Epidermal melanocyte (primary cell): Measurements from ENCODE around the gene SEMA4C.

Experiments used
- DNase-seq: peaks from one replicate; pipeline ENCODE4 v3.0.0; 2011; ENCODE audit warnings: low spot score; ENCODE audit not compliant: insufficient read length

SEMA4C gene

DNA sequence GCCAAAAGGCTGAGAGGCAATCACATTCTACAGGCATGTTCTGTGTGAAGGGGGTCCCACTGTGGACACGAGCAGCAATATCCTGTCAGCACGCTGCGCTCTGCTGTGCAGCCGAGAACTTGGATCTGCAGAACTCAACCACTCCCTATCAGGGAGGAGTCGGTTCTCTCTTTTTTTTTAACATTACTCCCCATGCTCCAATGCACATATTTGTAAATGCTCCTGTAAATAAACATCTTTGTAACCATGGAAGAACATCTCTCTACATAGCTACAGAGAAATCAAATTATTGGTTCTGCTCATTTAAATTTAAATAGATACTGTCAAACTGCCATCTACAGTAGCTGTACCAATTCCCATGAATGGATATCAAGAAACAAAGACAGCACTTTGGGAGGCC lies 23.1 kb downstream of the SEMA4C start:
- DNase-seq, result no peak

DNA sequence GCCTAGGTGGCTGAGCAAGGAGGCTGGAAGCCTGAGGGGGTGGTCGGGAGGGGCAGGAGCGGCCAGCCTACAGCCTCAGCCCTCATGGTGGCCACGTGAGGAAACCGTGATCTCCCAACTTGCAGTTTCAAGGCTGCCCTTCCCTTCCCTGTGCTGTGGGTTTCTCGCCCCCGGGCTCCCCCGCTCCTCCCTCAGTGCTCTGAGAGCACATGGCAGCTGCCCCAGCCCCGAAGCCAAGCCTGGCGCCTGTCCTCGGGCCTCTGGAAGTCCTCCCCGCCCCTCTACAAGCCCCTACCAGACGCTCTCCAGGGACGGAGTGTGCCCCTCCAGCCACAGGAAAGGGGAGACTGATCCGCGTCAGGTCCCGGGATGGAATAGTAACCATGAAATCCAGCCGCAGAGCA lies 25.5 kb downstream of the SEMA4C start:
- no peak for DNase-seq

GRCh38 chr2:96843538-96844268 lies 26.2 kb downstream of the SEMA4C start, which contains the start of gene ANKRD23:
Gene ANKRD23 (minus strand): TSS chr2:96844021. CDS start chr2:96843992, 29 bp downstream.
- no peak for DNase-seq

- DNase-seq, result no peak
Observed at GRCh38 chr2:96842600-96842999, 27.3 kb downstream of the SEMA4C start.

- DNase-seq, result no peak
Observed at GRCh38 chr2:96841701-96842495, 28.0 kb downstream of the SEMA4C start.

DNA sequence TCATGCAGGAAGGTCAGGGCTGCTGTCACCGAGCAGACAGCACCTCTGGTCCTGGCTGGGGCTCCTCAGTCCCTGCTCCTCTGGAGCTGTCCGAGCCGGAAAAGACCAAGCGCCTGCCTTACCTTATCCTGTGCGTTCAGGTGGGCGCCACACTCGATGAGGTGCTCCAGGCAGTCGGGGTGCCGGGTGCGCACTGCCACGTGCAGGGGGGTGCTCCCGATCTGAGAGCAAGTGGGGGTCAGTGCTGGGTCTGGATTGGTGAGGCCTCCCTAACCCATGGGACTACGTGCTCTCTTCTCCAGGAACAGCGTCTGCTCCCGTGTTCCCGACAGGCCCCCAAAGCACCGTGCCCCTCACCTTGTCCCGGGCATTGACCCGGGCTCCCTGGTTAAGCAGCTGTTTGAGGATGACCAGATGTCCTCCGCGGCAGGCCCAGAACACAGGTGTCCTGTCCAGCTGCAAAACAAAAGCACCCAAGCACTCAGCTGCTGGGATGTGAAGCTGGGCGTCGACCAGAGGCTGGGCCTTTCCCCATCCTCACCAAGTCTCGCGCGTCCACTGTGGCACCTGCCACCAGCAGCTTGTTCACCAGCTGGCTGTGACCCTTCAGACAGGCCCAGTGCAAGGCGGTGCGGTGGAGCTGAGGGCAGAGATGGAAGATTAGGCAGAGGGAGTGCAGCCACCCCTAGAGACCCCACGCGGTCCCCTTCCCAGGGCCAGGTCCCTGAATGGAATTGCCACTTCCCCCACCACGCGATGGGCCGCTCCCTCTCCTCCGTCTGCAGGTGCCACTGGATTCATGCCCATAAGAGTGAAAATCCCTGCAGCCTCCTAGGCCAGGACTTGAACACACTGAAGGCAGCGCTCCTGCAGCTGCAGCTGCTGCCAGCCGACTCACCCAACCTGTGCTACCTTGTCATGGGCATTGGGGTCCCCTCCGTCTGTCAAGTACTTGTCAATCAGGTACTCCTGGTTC lies 29.7 kb downstream of the SEMA4C start:
- no peak for DNase-seq

DNA sequence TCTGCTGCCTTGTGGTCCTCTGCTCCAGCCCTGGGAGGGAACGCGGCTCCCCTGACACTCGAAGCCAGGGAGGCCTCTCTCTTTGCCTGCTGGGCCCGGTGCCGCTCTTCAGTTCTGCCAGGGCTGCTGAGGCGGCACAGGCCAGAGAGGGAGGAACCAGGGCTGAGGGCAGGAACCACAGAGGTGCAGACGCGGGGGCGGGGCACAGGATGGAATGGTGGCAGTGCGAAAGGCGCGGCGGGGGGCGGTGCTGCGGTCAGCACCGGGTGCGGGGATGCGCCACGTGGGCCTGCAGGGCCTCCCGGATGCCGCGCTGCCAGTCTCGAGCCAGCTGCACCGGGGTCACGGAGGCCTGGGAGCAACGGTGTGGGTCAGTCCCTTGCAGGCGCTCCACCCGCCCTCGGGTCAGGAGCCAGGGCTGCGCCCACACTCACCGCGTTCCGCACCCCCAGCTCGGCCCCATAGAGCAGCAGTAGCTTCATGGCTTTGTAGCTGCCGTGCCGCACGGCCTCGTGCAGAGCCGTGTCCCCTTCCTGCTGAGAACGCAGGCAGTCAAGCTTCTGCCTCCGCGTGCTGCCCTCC lies 30.5 kb downstream of the SEMA4C start:
- DNase-seq, result no peak

DNA sequence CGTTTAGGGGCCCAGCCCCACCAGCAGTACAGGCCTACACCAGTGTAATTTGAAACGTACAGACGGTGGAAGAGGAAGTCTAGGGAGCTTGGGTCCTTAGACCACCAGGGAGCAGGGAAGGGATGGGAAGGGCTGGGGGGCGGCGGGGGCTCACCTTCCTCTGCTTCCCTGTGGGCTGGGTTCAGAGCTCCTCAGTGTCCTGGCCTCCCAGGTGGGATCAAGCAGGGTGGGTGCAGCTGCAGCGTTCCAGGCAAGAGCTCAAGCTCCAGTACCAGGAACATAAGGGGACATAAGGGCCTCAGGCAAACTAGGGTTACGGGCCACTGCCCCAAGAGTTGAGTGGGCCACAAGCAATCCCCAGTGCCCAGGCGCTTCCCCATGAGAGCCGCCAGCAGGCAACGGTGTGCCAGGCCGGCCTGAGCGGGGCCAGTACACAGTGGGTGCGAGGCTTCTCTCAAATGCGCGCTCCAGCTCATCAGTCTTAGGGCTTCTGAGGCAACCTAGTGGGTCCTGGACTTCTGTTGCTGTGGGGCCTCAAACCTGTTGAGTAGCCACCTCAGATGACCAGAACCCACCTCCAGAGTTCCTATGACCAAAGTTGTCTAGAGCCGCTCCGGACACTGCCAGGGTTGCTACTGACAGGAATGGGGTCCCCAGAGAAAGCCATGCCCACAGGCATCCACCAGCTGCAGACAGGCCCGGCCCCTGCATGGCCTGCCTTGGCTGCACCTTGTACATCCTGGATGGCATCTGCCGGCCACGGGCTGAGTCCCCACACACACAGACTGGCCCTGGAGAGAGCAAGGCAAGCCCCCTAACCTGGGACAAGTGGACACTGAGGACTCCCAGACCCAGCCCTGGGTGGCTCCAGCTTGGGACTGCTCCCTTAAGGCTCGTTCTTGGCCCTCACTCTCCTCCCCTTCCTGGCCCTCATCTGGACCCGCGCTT lies 31.3 kb downstream of the SEMA4C start:
- DNase-seq, result no peak

GRCh38 chr2:96837575-96837974 lies 32.3 kb downstream of the SEMA4C start:
- no peak for DNase-seq

DNA sequence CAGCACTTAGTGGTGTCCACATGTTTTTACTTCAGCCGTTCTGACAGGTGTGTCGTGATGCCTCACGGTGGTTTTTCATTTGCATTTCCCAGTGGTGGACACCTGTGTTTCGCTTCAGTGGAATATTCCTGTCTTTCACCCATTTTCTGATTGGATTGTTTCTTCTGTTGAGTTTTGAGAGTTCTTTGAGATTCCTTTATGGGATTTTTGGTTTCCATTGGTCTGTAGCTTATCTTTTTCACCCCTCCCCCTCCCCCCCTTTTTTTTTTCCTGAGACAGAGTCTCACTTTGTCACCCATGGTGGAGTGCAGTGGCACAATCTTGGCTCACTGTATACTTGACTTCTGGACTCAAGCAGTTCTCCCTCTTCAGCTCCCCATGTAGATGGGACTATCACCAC lies 34.0 kb downstream of the SEMA4C start:
- no peak for DNase-seq

- peak; percentile 49 for DNase-seq
Observed at GRCh38 chr2:96832754-96833507, 36.9 kb downstream of the SEMA4C start.

DNA sequence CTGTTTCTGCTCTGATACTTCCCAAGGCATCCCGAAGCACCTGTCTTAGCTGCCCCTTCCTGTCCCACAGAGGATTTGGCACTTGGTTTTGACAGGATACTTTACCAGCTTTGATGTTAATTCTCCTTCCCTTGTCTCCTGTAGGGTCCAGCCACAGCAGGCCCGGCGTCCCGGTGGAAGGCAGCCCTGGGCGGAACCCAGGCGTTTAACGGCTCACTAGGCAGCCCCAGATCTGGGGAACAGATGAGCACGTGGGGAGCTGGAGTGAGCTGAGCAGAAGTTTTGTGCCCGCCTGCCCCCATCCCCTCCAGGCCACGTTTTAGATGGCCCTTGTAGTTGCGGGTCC lies 37.5 kb downstream of the SEMA4C start:
- DNase-seq, result no peak

DNA sequence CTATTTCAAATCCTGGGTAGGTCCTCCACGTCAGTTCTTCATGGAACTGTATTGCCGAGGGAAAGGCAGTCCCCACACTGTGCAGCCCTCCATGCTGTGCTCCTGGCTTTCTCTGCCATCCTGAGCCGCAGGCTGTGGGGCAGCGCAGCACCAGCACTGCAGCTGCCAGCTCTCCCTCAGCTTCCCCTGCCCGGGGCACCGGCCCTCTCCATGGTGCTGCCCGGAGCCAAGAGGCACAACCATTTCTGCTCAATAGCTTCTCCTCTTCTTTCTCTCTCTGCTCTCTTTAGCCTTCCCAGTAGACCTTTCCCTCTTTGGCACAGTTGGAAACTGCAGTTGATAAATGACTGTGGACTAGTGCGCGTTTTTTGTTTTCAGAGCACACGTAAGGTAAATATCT lies 38.2 kb downstream of the SEMA4C start:
- DNase-seq, result peak; percentile 26

- DNase-seq, result no peak
Observed at GRCh38 chr2:96830044-96830562, 39.8 kb downstream of the SEMA4C start.

GRCh38 chr2:96828874-96829273 lies 41.0 kb downstream of the SEMA4C start:
- DNase-seq, result no peak

DNA sequence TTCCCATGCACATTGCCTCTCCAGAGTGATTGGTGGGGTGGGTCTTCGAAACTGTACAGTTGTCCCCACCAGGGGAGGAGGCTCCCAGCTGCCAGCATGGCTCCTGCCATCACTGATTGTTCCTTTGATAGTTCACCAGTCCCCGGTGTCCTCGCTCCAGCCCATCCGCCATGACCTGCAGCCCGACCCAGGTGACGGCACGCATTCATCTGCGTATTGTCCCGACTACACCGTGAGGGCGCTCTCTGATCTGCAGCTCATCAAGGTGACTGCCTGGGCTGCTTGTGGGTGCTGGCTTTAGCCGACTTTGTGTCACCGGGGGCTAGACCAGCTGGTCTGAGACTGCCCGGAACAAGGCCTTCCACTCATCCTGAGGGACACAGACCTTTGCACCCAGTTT lies 41.4 kb downstream of the SEMA4C start:
- DNase-seq, result no peak

DNA sequence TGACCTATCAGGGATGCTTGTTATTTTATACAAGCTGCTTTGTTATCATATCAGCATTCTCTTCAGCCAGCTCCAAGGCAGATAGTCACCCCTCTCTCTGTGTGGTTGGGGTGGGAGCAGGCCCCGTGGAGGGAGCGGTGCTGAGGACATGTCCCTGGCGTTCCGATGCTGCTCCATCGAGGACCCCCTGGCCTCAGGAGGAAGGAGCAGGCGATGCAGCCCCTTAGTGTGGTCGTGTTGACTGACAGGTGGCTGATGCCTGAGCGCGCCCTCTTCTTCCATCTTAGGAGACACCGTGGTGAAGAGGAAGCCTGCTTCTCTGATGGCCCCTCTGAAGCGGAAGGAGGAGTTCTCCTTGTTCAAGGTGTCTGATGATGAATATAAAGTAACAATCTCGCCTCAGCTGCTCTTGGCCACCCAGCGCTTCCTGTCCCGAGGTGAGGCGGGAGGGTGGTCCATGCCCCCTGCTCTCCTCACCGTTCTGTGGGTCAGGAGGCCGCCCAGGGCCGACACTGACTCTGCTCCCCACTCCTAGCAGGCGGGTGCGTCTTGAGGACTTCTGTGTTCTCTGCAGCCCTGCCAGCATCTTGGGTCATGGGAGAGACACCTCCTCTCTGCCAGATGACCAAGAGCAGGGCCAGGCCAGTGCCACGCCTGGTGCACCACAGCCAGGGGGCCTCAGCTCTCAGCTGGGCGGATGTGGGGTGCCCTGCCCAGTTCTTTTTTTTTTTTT lies 43.2 kb downstream of the SEMA4C start:
- DNase-seq, result no peak

- no peak for DNase-seq
Observed at GRCh38 chr2:96825057-96825456, 44.8 kb downstream of the SEMA4C start.
